NCI-H187 (cell line): ENCODE measurements around the gene THADA.

Experiments
- DNase-seq, 2 experiments: peaks; one replicate each; lab custom pipeline; 2025; lab: John Stamatoyannopoulos, UW

Gene THADA

GRCh38 chr2:43355399-43355798 is 240.4 kb downstream of the THADA start:
- DNase-seq = no peak

GRCh38 chr2:43349904-43350303 is 245.9 kb downstream of the THADA start:
- no peak for DNase-seq

GRCh38 chr2:43348908-43349661 is 246.8 kb downstream of the THADA start:
- no peak for DNase-seq

GRCh38 chr2:43347746-43348145 is 248.1 kb downstream of the THADA start:
- no peak for DNase-seq

- no peak for DNase-seq
Measured at GRCh38 chr2:43346602-43347567, 249.0 kb downstream of the THADA start.

GRCh38 chr2:43345872-43346271 is 250.0 kb downstream of the THADA start:
- no peak for DNase-seq

GRCh38 chr2:43345391-43345813 is 250.4 kb downstream of the THADA start:
- DNase-seq = no peak

GRCh38 chr2:43344868-43345373 is 250.9 kb downstream of the THADA start:
- DNase-seq = no peak

- DNase-seq = no peak
Measured at GRCh38 chr2:43343573-43344304, 252.1 kb downstream of the THADA start.

- DNase-seq = no peak
Measured at GRCh38 chr2:43341959-43342757, 253.7 kb downstream of the THADA start.

- no peak for DNase-seq
Measured at GRCh38 chr2:43340945-43341356, 254.9 kb downstream of the THADA start.

GRCh38 chr2:43340066-43340465 is 255.8 kb downstream of the THADA start:
- DNase-seq = no peak

- DNase-seq = no peak
Measured at GRCh38 chr2:43333656-43334144, 262.1 kb downstream of the THADA start.

GRCh38 chr2:43333101-43333655 is 262.7 kb downstream of the THADA start:
- no peak for DNase-seq

GRCh38 chr2:43332653-43333052 is 263.2 kb downstream of the THADA start:
- no peak for DNase-seq

GRCh38 chr2:43331422-43331821 is 264.4 kb downstream of the THADA start:
- no peak for DNase-seq

- no peak for DNase-seq
Measured at GRCh38 chr2:43329637-43330036, 266.2 kb downstream of the THADA start.

- DNase-seq = no peak
Measured at GRCh38 chr2:43328832-43329231, 267.0 kb downstream of the THADA start.

GRCh38 chr2:43328133-43328532 is 267.7 kb downstream of the THADA start:
- DNase-seq = no peak

- DNase-seq = no peak
Measured at GRCh38 chr2:43327119-43327518, 268.7 kb downstream of the THADA start.
